Astrocyte of the spinal cord (primary cell): ENCODE measurements around the gene BOK.

Experiments used
- DNase-seq: peaks from one replicate; pipeline ENCODE4 v3.0.0; 2011; ENCODE audit warnings: low read depth, low spot score
- H3K4me3 ChIP-seq: 2 replicates; pipeline ENCODE4 v1.5.1; 2011; ENCODE audit warnings: low read depth, mild to moderate bottlenecking, low read length, moderate library complexity
- in situ Hi-C: cut with HindIII; loops from 2 replicates; pipeline ENCODE4 v1.10.0; 2017; ENCODE audit warnings: low sequenced_read_pairs
- TF ChIP-seq, protein P1 (sequence below): IDR thresholded peaks from 2 replicates; pipeline ENCODE4 v1.5.1; 2012; ENCODE audit warnings: low read depth, mild to moderate bottlenecking, low read length, inconsistent platforms

The BOK gene

DNA sequence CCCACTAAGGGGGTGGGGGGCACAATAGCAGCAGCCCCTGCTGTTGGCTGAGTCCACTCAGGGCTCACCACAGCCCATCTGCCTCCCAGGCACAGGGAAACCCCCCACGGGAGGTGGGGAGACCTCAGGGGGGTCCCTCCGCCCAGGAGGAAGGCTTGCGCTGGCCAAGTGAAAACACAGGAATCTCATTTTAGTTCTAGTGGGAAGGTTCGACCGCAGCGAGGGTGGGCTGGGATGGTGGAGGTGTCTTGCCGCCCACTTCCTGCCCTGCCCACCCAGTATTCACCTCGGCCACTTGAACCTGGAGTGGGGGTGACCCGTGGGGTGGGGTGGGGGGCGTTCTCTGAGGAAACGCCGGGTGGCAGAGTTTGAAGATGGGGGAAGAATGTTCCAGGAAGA, 6.9 kb upstream of the BOK start:
- no peak for DNase-seq
- no peak overlapping the region for H3K4me3 ChIP-seq
- in situ Hi-C loops = no loop called here
- TF ChIP-seq, protein P1, sequence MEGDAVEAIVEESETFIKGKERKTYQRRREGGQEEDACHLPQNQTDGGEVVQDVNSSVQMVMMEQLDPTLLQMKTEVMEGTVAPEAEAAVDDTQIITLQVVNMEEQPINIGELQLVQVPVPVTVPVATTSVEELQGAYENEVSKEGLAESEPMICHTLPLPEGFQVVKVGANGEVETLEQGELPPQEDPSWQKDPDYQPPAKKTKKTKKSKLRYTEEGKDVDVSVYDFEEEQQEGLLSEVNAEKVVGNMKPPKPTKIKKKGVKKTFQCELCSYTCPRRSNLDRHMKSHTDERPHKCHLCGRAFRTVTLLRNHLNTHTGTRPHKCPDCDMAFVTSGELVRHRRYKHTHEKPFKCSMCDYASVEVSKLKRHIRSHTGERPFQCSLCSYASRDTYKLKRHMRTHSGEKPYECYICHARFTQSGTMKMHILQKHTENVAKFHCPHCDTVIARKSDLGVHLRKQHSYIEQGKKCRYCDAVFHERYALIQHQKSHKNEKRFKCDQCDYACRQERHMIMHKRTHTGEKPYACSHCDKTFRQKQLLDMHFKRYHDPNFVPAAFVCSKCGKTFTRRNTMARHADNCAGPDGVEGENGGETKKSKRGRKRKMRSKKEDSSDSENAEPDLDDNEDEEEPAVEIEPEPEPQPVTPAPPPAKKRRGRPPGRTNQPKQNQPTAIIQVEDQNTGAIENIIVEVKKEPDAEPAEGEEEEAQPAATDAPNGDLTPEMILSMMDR = no peak

DNA sequence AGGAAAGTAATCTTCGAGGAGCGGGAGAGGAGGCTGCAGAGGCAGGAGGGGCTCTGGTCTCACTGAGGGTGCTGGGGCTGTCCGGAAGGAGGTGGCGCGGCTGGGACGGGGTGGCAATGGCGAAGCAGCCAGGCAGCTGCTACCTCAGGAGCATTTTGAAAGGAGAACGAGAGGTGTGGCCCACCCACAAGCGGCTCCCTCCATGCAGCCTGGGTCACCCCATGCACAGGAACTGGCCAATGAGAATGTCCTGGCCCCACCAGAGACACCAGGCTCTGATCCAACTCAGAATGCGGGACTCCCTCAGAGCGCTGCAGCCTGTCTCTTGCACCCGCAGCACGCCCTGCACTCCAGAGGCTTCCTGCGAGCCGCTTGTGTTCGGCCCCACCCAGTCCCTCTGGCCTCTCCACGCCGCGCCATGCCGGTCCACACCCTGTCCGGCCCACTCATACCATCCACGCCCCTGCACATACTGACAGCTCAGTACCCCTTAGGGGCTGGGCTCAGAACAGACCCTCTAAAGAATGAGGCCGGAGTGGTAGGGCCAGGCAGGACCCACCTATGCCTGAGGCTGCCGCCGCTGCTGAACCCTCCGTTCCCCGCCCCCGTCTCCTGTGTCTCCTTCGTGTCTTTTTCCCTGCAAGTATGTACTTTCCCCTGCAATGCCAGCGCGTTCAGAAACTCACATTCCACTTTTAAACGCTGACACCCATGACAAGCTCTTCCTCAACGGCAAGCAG, 6.4 kb upstream of the BOK start:
- TF ChIP-seq, protein P1 = no peak
- DNase-seq = no peak
- no peak overlapping the region for H3K4me3 ChIP-seq
- in situ Hi-C loops = no loop called here

DNA sequence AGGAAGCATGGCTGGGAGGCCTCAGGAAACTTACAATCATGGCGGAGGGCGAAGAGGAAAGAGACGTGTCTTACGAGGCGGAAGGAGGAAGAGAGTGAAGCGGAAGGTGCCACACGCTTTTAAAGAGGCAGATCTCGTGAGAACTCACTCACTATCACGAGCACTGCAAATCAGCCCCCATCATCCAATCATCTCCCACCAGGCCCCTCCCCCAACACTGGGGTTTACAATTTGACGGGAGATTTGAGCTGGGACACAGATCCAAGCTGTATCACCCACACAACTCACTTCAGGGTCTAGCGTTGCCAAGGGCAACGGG, 5.1 kb upstream of the BOK start:
- in situ Hi-C loops = no loop called here
- DNase-seq = no peak
- TF ChIP-seq, protein P1 = no peak
- H3K4me3 ChIP-seq = no peak overlapping the region

DNA sequence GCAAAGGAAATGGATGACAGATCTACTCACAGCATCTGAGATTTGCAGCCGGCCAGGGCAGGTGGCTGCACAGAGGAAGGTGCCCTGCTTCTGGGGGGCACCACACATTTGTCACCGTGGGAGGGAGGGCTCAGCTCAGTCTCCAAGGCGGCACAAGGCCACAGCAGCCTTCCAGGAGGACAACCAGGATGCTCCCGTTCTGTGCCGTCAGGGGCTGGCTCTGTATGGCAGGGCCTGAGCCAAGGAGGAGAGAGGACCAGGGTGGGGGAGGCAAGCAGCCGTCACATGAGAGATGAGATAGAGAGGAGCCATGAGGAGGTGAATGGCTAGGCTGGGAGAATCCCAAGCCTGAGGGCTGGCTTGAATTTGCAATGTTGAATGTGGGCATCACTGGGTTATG, 4.6 kb upstream of the BOK start:
- in situ Hi-C loops = no loop called here

DNA sequence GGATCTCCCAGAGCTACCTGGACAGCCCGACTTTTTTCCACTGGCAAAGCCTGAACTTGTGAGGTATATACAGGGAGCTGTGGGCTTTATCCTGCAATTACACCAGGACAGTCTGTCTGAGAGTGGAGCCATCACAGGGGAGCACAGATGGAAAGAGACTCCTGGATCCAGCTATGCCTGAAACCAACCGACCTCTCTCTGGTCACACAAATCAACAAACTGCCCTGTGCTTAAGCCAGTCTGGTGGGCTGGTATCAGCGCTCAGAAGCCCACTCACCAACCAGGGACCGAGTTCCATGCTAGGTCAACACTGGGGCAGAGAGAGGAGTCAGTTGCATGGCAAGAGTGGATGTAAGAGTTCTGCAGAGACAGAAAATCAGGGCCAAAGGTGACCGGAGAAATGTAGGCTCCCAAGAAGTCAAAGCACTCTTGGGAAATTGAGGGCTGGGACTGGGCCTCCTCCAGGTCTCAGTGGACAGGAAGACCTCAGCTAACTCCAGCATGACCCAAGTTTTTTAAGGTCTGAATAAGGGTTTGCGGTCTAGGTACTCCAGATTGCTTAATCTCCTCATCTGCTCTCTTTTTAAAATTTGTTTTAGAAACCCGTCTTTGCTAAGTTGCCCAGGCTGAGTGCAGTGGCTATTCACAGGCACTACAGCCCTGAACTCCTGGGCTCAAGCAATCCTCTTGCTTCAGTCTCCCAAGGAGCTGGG, 3.8 kb upstream of the BOK start:
- DNase-seq = no peak
- in situ Hi-C loops = no loop called here
- H3K4me3 ChIP-seq = no peak overlapping the region
- TF ChIP-seq, protein P1 = no peak

More for the DNA sequence above, 4.6 kb upstream of the BOK start:
- H3K4me3 ChIP-seq = no peak overlapping the region
- no peak for DNase-seq
- TF ChIP-seq, protein P1 = no peak

DNA sequence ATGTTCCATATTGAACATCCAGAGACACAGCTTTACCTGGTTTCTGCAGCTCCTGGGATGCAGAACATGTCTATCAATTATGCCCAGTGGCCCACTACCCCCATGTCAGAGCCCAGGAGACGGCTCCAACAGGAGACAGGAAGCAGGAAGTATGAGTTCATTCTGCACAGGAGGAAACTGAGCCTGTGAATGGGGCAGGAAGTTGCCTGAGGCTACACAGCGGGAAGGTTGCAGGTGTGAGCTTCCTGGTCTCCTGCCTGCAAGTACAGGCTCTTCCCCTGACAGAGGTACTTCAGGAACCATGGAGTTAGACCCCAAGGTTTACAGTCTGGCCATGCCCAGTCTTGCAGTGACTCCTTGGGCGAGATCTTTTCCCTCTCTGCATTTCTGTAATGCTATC, 2.8 kb upstream of the BOK start:
- in situ Hi-C loops = no loop called here
- DNase-seq = no peak
- TF ChIP-seq, protein P1 = no peak
- H3K4me3 ChIP-seq = no peak overlapping the region
